Gastroesophageal sphincter (tissue), 4 donors: ENCODE data around the gene ALG5. TPM values are rescaled to one million over a fixed set of nuclear protein-coding genes. Genes with fewer than 3 reads are reported as not detected.
A peak's percentile ranks its signal among the peaks of the same experiment; 100 is the strongest.

Experiments
- ATAC-seq: fragments of 150-250 bp; one replicate; pipeline ENCODE4 v1.9.1; 2016; ENCODE audit warnings: mild to moderate bottlenecking, moderate library complexity
- H3K27ac ChIP-seq, 4 donors: fragments of 200-600 bp; sonication (generic) in 3 of 4; 1 replicate in 3 of 4; 2 replicates in 1 of 4; pipeline ENCODE4 v1.5.1; 2016 to 2019
- H3K27me3 ChIP-seq: fragments of 200-600 bp; sonication (generic); one replicate; pipeline ENCODE4 v1.5.1; 2019
- H3K36me3 ChIP-seq, 2 donors: fragments of 200-600 bp; sonication (generic); one replicate each; pipeline ENCODE4 v1.5.1; 2019; ENCODE audit warnings: control low read depth in 1 of 2
- H3K4me1 ChIP-seq, 3 donors: fragments of 200-600 bp; sonication (generic); 1 replicate in 2 of 3; 2 replicates in 1 of 3; pipeline ENCODE4 v1.5.1; 2016 to 2019; ENCODE audit warnings: control low read depth in 2 of 3
- H3K4me3 ChIP-seq, 2 donors: fragments of 200-600 bp; sonication (generic); one replicate each; pipeline ENCODE4 v1.5.1; 2019; ENCODE audit warnings: mild to moderate bottlenecking in 1 of 2, moderate library complexity in 1 of 2
- H3K9me3 ChIP-seq, 3 donors: fragments of 200-600 bp; sonication (generic); one replicate each; pipeline ENCODE4 v1.5.1; 2017 to 2019; ENCODE audit warnings: control low read depth in 2 of 3
- CTCF ChIP-seq, 4 experiments: fragments of 200-600 bp in 2 of 4; fragments of 450-650 bp in 2 of 4; sonication (generic) in 1 of 4; IDR thresholded peaks; one replicate each; pipeline ENCODE4 v1.5.1; 2017 to 2019; ENCODE audit warnings: antibody characterized with exemption in 4 of 4, mild to moderate bottlenecking in 2 of 4, moderate library complexity in 2 of 4
- EP300 ChIP-seq: sonication (generic); formaldehyde crosslinking; IDR thresholded peaks from one replicate; pipeline ENCODE4 v1.6.1; 2017; ENCODE audit warnings: antibody characterized with exemption, mild to moderate bottlenecking
- POLR2A ChIP-seq, 2 donors: fragments of 450-650 bp; IDR thresholded peaks; one replicate each; pipeline ENCODE4 v1.6.1; 2017; ENCODE audit warnings: antibody characterized with exemption in 2 of 2, mild to moderate bottlenecking in 2 of 2, moderate library complexity in 1 of 2
- POLR2AphosphoS5 ChIP-seq: sonication (generic); formaldehyde crosslinking; IDR thresholded peaks from one replicate; pipeline ENCODE4 v1.6.1; 2017; ENCODE audit warnings: antibody characterized with exemption
- WGBS, 2 donors: methylation state at CpG; one replicate each; pipeline ENCODE4 v1.1.5; 2018; ENCODE audit warnings: low coverage in 1 of 2; 5-methylcytosine and 5-hydroxymethylcytosine counted together
- total RNA-seq, 4 donors: library from RNA; depleted of rRNA; stranded (reverse); fragments of >200 nt; gene quantifications; one replicate each; pipeline ENCODE4 v1.1.0, GENCODE V29; 2016

The ALG5 gene
- total RNA-seq, 4 donors from 2014 or later: 16.5 to 24.0 (median 22.4) TPM

- peaks cover 0 to 60% (median 0%) of the 10 kb centered on the region in 3 donors for H3K4me1 ChIP-seq
- no peak for TF ChIP-seq EP300
- no peak for TF ChIP-seq CTCF (IDR thresholded peaks at IDR 0.05)
- TF ChIP-seq POLR2AphosphoS5: no peak
- TF ChIP-seq POLR2A (IDR thresholded peaks at IDR 0.05): no peak
- no peaks in the 10 kb centered on the region for H3K36me3 ChIP-seq
- H3K27ac ChIP-seq: peak overlapping the region in 3 of 4 donors; percentile 20 to 93 (median 90)
- no peak overlapping the region for H3K4me3 ChIP-seq
- H3K27me3 ChIP-seq: no peaks in the 10 kb centered on the region
- no peaks in the 10 kb centered on the region for H3K9me3 ChIP-seq
- WGBS, 2 donors: 77 to 85% methylated on average over 5 to 6 of the region's 6 CpGs
- ATAC-seq: no peak
Observed at GRCh38 chr13:36915896-36916640, 83.1 kb downstream of the ALG5 start.

GRCh38 chr13:36915106-36915505 is 84.0 kb downstream of the ALG5 start:
- Histone ChIP-seq H3K36me3 (no peaks in the 10 kb centered on the region), H3K27me3 (no peaks in the 10 kb centered on the region), H3K4me1 (peaks cover 0 to 57% (median 0%) of the 10 kb centered on the region in 3 donors), H3K4me3 (no peak overlapping the region), H3K27ac (no peak overlapping the region), H3K9me3 (no peaks in the 10 kb centered on the region)
- no peak for ATAC-seq
- 36 to 64% methylated on average over 2 to 5 of the region's 5 CpGs for WGBS, 2 donors
- no peak for TF ChIP-seq POLR2AphosphoS5
- no peak for TF ChIP-seq CTCF (IDR thresholded peaks at IDR 0.05)

- Histone ChIP-seq H3K4me3 (no peak overlapping the region), H3K9me3 (no peaks in the 10 kb centered on the region), H3K27me3 (no peaks in the 10 kb centered on the region), H3K27ac (no peak overlapping the region), H3K36me3 (no peaks in the 10 kb centered on the region), H3K4me1 (peaks cover 0 to 57% (median 0%) of the 10 kb centered on the region in 3 donors)
- 54 to 70% methylated on average over 4 of the region's 4 CpGs for WGBS, 2 donors
- ATAC-seq: no peak
- TF ChIP-seq CTCF (IDR thresholded peaks at IDR 0.05) (no peak), POLR2AphosphoS5 (no peak), POLR2A (IDR thresholded peaks at IDR 0.05) (no peak), EP300 (no peak)
Observed at GRCh38 chr13:36914648-36915047, 84.5 kb downstream of the ALG5 start.

- no peaks in the 10 kb centered on the region for H3K27me3 ChIP-seq
- TF ChIP-seq POLR2A (IDR thresholded peaks at IDR 0.05) (no peak), EP300 (no peak), CTCF (IDR thresholded peaks at IDR 0.05) (no peak), POLR2AphosphoS5 (no peak)
- no peaks in the 10 kb centered on the region for H3K9me3 ChIP-seq
- H3K27ac ChIP-seq: no peak overlapping the region
- no peaks in the 10 kb centered on the region for H3K36me3 ChIP-seq
- no peak for ATAC-seq
- H3K4me3 ChIP-seq: no peak overlapping the region
- peaks cover 0 to 51% (median 0%) of the 10 kb centered on the region in 3 donors for H3K4me1 ChIP-seq
Observed at GRCh38 chr13:36913463-36913862, 85.7 kb downstream of the ALG5 start.

- H3K4me1 ChIP-seq: peaks cover 0 to 47% (median 0%) of the 10 kb centered on the region in 3 donors
- TF ChIP-seq POLR2A (IDR thresholded peaks at IDR 0.05): no peak
- TF ChIP-seq POLR2AphosphoS5: no peak
- no peak for TF ChIP-seq EP300
- TF ChIP-seq CTCF (IDR thresholded peaks at IDR 0.05): no peak
- no peak overlapping the region for H3K27ac ChIP-seq
- H3K36me3 ChIP-seq: no peaks in the 10 kb centered on the region
- H3K27me3 ChIP-seq: no peaks in the 10 kb centered on the region
- no peaks in the 10 kb centered on the region for H3K9me3 ChIP-seq
- WGBS, 2 donors: 77 to 85% methylated on average over 2 of the region's 2 CpGs
- ATAC-seq: no peak
- H3K4me3 ChIP-seq: no peak overlapping the region
Observed at GRCh38 chr13:36912973-36913372, 86.2 kb downstream of the ALG5 start.
